Lower leg skin (tissue), 3 donors: ENCODE results near the gene ISG15.

ENCODE experiments used
- POLR2A ChIP-seq, 2 donors: fragments of 450-650 bp; IDR thresholded peaks; one replicate each; pipeline ENCODE4 v1.6.1; 2016 to 2017; ENCODE audit warnings: antibody characterized with exemption in 2 of 2, mild to moderate bottlenecking in 1 of 2, moderate library complexity in 1 of 2
- TF ChIP-seq, protein P1 (sequence below), 3 donors: fragments of 450-650 bp; IDR thresholded peaks; one replicate each; pipeline ENCODE4 v1.5.1; 2016; ENCODE audit warnings: antibody characterized with exemption in 3 of 3, mild to moderate bottlenecking in 3 of 3, moderate library complexity in 2 of 3

DNA sequence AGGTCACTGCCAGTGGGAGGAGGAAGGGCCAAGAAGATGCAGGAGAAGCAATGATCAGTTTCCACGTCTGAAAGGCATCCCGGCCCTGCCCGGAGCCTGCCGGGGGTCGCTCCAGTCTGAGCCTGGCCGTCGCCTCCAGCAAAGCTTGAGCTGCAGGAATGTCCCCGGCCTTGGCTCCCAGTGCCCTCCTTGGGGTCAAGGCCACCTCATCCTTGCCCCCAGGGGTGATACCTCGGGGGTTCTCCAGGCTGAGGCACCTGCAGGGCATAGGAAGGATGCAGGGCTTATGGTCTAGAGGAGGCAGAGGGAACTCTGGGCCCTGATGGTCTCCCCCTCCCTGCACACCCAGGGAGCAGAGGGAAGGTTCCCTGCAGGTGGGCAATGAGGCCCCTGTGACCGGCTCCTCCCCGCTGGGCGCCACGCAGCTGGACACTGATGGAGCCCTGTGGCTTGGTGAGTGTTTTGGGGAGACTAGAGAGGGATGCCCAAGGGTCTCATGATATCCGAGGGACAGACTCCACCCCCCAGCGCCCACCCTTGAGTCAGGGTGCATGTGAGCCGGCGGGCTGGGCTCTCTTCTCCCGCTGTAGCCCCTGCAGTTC, 40.9 kb downstream of the ISG15 start:
- TF ChIP-seq POLR2A (IDR thresholded peaks at IDR 0.05): no peak
- TF ChIP-seq, protein P1, sequence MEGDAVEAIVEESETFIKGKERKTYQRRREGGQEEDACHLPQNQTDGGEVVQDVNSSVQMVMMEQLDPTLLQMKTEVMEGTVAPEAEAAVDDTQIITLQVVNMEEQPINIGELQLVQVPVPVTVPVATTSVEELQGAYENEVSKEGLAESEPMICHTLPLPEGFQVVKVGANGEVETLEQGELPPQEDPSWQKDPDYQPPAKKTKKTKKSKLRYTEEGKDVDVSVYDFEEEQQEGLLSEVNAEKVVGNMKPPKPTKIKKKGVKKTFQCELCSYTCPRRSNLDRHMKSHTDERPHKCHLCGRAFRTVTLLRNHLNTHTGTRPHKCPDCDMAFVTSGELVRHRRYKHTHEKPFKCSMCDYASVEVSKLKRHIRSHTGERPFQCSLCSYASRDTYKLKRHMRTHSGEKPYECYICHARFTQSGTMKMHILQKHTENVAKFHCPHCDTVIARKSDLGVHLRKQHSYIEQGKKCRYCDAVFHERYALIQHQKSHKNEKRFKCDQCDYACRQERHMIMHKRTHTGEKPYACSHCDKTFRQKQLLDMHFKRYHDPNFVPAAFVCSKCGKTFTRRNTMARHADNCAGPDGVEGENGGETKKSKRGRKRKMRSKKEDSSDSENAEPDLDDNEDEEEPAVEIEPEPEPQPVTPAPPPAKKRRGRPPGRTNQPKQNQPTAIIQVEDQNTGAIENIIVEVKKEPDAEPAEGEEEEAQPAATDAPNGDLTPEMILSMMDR (IDR thresholded peaks at IDR 0.05): no peak
